ENCODE data around the gene PER1.

- TF ChIP-seq CTCF (conservative IDR thresholded peaks at IDR 0.05; ENCODE audit: low read length) (no peak), EZH2phosphoT487 (IDR thresholded peaks at IDR 0.05; ENCODE audit: borderline replicate concordance, low read depth, low read length) (no peak)
These were observed 7.4 kb upstream of the PER1 start for GRCh38 chr17:8159459-8160223.
